GM21723 (cell line): ENCODE results near the gene DLG3.
"Not testable (repeated sequence)": the region's sequence is repeated elsewhere in the genome, so short reads cannot be mapped to it uniquely, and the experiment has no call there.

Experiments used
- ATAC-seq: cut with Tn5 transposase; IDR thresholded peaks from one replicate; pipeline ENCODE4 v1.9.1; 2021; ENCODE audit warnings: mild to moderate bottlenecking, moderate library complexity; ENCODE audit not compliant: unreplicated experiment

Gene DLG3

GRCh38 chrX:70509078-70509477 is 64.4 kb downstream of the DLG3 start:
- no peak for ATAC-seq

GRCh38 chrX:70515270-70515669 is 70.6 kb downstream of the DLG3 start:
- ATAC-seq: not testable (repeated sequence)

DNA sequence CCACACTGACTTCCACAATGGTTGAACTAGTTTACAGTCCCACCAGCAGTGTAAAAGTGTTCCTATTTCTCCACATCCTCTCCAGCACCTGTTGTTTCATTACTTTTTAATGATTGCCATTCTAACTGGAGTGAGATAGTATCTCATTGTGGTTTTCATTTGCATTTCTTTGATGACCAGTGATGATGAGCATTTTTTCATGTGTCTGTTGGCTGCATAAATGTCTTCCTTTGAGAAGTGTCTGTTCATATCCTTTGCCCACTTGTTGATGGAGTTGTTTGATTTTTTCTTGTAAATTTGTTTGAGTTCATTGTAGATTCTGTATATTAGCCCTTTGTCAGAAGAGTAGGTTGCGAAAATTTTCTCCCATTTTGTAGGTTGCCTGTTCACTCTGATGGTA is 71.1 kb downstream of the DLG3 start:
- not testable (repeated sequence) for ATAC-seq

GRCh38 chrX:70525733-70526132 is 81.1 kb downstream of the DLG3 start:
- no peak for ATAC-seq

GRCh38 chrX:70527053-70527452 is 82.4 kb downstream of the DLG3 start:
- ATAC-seq: no peak

DNA sequence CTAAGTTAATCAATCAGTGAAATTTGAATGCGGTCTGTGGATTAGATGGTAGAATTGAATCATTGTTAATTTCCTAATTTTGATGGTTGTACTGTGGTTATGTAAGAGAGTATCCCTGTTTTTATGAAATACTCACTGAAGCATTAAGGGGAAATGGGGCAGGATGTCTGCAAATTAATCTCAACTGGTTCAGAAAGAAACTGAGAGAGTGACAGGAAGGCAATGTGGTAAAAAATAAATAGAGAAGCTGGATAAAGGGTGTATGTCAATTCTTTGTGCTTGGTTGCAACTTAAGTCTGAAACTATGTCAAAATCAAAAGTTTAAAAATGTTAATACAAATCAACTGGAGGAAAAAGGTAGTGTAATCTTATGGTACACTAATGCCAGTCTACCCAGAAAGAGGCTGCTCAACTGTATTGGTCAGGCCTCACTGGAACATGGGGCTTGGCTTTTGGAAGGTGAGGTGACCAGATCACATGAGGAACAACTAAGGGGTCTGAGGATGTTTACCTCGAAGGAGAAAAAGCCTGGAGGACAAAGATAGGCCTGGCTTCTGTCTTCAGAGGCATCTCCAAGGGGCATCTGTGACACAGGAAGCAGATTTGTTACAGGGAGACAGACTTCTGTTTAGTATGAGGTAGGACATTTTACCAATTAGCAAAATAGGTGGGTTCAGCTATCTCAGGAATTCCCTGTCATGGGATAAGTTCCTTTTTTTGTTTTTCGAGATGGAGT is 83.1 kb downstream of the DLG3 start:
- ATAC-seq: no peak

DNA sequence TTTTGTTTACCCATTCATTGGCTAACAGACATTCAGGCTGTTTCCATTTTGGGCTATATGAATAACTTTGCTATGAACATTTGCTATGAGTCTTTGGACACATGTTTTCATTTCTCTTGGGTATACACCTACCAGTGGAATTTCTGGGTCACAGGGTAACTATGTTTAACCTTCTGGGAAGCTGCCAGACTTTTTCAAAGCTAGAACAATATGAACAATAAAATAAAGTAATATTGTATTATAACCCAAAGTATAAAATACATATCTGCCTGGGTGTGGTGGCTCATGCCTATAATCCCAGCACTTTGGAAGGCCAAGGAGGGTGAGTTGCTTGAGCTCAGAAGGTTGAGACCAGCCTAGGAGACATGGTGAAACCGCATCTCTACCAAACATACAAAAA is 90.6 kb downstream of the DLG3 start:
- ATAC-seq: no peak

DNA sequence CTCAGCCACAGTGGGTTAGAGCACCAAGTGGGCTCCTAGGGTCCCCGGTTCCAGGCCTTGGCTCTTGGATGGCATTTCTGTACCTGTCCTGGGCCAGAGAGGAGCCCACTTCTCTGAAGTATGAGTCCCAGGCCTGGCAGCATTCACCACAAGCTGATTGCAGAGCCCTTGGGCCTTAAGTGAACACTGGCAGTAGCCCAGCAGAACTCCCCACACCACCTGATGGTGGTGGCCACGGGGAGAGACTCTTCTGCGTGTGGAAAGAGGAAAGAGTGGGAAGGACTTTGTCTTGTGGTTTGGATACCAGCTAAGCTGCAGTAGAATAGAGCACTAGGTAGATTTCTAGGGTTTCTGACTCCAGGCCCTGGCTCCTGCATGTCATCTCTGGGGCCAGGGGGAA is 104.8 kb downstream of the DLG3 start:
- ATAC-seq: no peak

DNA sequence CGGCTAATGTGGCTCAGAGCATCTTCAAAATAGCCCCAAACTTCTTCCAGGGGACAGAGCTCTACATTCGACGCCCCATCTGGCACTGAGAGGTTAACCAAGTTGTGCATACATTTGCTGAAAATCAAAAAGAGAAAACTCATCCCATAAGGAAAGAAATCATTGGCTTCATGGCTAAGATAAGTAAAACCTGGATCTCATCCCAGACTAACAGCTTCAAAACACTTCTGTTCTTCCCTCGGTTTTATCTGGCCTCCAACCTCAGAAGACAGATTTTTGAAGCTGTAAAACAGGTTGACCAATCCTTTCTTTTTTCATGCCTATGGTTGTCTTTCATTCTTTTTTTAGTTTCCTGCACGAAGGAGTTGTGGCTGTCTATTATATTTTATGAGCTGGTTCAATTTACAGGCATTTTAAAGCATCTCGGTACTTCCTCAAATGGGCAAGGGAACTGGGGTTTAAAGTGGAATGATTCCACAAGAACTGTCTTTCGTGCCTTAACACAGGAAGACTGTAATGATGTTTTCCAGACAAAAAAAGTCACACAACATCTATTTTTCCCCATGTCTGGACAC is 107.6 kb downstream of the DLG3 start:
- ATAC-seq: no peak

DNA sequence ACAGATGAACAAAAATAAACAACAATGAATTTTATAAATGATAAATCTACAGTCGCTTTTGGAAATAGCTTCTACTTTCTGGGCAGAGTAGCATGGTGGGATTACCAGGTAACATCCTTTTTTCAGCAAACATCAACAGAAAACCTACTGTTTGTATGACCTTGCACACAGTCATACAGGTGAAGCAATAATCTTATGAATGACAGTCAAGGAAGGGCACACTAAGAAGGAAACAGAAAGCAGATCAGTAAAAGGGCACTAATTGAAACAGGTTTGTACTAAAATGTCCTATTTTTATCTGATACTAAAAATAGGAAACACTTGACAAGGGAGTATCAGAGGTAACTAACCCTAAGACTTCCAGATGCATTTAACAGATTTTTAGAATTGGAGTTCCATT is 108.9 kb downstream of the DLG3 start:
- peak; percentile 91 for ATAC-seq

DNA sequence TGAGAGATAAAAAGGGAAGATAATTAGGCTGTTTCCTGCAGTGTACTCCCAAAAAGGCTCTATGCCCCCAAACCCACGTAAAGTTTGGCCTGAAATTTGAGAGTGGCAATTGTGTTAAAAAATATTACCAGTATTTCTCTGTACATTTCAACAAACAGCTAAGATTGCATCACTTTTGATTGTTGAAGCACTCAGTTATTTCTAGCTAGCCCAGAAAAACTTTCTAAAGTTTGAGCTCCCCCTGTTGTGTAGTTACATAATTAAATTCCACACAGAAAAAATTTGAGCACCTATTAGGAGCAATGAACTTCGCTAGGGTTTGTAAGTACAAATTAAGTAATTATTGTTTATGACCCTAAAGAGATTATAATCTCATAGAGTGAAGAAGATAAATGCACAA is 109.4 kb downstream of the DLG3 start:
- peak; percentile 41 for ATAC-seq

DNA sequence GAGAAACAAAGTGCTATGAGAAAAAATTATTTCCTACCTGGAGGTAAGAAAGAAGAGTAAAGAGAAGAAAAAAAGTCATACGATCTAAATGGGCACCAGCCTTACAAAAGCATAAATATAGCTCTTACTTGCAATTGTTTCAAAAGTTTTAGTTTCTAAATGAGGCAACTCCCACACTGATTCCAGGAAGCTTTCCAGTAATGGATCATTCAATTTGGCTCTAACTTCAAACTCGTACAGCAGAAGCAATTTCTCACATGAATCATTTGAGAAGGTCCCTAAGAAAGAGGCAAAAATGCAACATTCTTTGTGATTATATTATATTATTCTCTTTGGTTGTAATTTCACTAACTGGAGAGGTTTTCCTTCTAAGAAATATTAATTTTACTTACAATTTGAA is 109.9 kb downstream of the DLG3 start:
- ATAC-seq: no peak

- ATAC-seq: no peak
These were observed 110.3 kb downstream of the DLG3 start for GRCh38 chrX:70554948-70555347.
